ENCODE data around the gene ZNF22.

ZNF22 gene

DNA sequence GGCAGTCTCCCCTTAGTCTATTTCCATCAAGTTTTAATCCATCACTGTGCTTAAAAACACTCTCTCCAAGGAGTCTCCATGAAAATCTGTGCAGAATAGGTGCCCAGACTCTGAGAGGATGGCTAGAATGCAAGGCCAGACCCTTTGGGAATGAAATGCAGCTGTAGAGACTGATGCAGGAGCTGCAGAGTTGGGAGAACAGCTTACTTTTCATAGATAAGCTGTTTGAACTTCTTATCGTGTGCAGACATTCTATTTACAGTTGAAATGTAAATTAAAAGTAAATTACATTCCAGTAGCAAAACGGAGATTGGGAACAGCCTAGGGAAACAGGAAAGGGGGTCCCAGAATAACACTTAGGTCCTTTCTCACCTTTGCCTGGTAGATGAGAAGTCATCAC, 14.9 kb downstream of the ZNF22 start:
- no peak for DNase-seq (ENCODE audit: low spot score)

DNA sequence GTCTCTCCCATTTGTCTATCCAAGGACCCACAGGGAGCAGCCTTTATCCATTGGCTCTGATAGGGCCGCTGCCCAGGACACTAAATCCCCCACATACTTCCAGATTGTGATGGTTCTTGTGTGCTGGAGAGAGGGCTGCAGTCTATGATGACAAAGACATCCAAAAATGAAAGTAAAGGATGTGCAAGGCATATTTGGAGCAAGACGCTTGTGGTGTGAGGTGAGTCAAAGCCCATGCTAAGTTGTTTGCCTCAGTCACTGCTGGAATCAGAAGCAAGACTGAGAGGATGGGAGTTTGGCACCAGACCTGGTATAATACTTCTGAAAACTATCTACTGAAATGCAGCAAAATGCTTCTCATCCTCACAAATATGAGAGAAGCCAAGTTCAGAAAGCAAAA, 22.7 kb downstream of the ZNF22 start:
- DNase-seq (ENCODE audit: low spot score) = no peak

DNA sequence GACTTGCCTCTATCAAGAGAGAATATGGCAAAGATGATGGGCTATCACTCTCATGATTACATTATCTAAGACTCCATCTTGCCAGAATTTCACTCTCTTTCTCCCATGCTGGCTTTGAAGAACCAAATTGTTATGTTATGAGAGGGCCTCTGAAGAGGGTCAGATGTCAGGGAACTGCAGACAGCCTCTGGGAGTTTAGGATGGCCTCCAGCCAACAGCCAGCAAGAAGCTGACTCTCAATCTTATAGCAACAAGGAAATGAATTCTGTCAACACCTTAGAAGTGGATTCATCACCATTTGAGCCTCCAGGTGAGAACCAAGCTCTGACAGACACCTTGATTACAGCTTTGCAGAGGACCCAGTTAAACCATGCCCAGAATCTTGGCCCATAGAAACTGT, 33.6 kb downstream of the ZNF22 start:
- DNase-seq (ENCODE audit: low spot score) = no peak

DNA sequence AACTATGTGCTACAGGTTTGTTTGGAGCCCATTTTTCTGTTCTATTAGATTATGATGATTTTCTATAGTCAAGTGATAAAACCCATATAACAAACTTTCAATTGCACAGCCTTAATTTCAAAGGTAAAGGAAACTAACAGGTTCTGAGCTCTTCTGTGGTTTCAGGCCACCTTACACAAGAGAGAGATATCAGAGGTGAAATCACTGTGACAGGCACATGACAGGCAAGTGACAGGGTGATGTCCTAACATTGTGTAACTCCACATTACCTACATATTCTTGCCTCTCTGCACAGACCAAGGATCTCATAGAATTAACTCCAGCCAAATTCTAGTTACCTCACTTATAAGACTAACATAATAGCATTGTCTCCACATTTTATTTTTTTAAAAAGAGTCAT, 35.0 kb downstream of the ZNF22 start:
- no peak for DNase-seq (ENCODE audit: low spot score)

DNA sequence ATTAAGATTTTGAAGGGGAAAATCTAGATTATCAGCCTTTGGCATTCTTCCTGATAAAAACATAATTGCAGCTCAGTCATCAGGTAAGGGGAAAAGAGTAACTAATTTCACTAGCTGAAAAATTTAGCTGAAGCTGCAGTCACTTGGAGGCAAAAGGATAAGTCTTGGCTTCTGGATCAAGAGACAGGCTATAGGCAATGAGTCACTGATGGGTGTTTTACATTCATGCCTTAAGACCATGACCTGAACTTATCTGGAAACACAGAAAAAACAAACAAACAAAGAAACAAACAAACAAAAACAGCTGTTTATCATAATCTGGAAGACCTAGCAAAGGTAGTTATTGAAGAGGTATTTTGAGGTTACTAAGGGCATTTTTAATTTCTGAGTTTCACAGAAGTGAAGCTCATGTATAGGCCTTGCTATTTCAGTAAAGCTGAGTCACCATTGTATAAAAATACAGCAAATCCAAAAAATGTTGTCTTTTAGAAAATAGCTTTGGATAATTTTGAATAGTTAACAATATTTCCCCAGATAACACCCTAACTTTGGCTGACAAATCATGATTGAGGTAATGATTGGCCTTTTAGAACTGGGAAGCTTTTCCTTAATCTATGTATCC, 40.3 kb downstream of the ZNF22 start:
- no peak for DNase-seq (ENCODE audit: low spot score)

DNA sequence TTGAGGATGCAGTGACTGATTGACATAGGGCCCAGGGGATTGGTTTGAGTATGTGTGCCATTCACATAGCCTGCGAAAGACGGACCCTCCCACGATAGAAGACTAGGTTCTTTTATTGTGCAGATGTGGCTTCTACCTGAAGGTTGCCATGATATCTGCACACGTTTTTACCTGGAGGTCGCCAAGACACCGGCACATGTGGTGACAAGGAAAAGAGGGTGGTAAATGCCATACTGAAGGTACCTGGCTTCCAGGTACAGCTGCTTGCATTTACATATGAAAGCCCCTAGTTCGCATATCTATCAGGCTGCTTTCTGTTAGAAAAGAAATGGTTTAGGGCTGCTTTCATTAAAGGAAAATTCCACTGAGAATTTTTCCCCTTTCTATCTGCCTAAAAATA, 43.6 kb downstream of the ZNF22 start:
- no peak for DNase-seq (ENCODE audit: low spot score)

DNA sequence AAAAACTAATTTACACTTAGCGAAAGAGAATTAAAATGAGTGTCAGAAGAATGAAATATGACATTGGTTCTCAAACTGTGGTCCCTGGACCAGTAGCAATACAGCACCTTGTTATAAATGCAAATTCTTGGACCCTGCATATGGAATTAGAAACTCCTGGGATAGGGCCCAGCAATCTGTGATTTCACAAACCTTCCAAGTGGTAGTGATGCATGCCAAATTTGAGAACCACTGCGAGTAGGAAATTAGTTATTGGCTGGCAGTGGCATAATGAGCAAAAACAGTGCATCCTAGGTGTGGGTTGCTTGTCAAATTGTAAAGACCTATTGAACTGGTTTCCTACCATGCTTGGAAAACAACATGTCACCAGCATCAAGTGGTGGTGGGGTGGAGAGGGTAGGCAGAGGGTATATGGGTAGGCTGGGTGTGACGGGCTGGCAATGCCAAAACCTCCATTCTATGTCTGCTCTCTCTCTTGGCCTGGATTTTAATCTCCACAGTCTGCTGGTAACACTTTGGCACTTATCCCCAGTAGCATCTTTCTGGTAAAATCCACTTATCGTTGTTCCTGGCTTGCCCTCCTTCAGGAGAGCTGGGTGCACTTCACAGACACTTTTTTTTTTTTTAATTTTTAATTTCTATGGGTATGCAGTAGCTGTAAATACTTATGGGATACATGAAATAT, 50.0 kb downstream of the ZNF22 start:
- no peak for DNase-seq (ENCODE audit: low spot score)

DNA sequence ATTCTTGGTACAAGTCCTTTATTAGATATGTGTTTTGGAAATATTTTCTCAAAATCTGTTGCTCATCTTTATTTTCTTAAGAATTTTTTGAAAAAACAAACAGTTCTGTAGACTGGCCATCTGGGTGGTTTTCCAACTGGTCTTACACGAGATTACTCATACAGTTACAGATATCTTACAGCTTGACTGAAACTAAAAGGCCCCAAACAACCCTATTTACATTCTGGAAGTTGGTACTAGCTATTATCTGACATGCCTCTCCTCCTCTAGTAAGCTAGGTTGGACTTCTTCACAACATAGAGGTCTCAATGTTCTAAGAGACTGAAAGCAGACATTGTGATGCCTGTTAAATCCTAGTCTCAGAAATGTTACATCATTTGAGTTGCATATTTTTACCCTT, 52.0 kb downstream of the ZNF22 start:
- DNase-seq (ENCODE audit: low spot score) = no peak

DNA sequence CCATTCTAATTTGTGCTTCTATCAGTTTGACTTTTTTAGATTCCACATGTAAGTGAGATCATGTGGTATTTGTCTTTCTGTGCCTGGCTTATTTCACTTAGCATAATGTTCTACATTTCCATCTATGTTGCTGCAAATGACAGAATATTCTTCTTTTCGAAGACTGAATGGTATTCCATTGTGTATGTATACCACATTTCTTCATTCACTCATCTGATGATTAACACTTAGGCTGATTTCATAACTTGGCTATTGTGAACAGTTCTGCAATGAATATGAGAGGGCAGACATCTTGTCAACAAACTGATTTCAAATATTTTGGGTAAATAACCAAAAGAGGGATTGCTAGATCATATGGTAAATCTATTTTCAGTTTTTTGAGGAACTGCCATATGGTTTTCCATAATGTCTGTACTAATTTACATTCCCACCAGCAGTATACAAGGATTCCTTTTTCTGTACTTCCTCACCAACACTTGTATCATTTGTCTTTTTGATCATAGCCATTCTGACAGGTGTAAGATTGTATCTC, 52.9 kb downstream of the ZNF22 start:
- no peak for DNase-seq (ENCODE audit: low spot score)
